ENCODE data around the gene YRDC. TPM values are rescaled to one million over a fixed set of nuclear protein-coding genes. Genes with fewer than 3 reads are reported as not detected.
A peak's percentile ranks its signal among the peaks of the same experiment; 100 is the strongest.

Gene YRDC
- total and polyA plus RNA-seq, 8 donors: 9.8 to 16.9 (median 12.1) TPM

- no peaks in the 10 kb centered on the region for H3K9me3 ChIP-seq
- H3K4me3 ChIP-seq: no peak overlapping the region
- peaks cover 0 to 38% of the 10 kb centered on the region in 2 donors for H3K4me1 ChIP-seq
- H3K36me3 ChIP-seq: peaks cover 0 to 68% of the 10 kb centered on the region in 2 donors
- TF ChIP-seq CTCF (IDR thresholded peaks at IDR 0.05): no peak
- H3K27ac ChIP-seq: peak overlapping the region in 1 of 2 donors; percentile 77
- DNase-seq (no peak), ATAC-seq (no peak)
- intact Hi-C loops (cut with DNase I): no loop called here
- H3K27me3 ChIP-seq: no peaks in the 10 kb centered on the region
These were observed 17.5 kb upstream of the YRDC start for GRCh38 chr1:37825506-37825905.

- ATAC-seq: no peak
- no peak for TF ChIP-seq CTCF (IDR thresholded peaks at IDR 0.05)
- DNase-seq: no peak
- H3K4me3 ChIP-seq: no peak overlapping the region
- H3K27me3 ChIP-seq: no peaks in the 10 kb centered on the region
- peaks cover 0 to 38% of the 10 kb centered on the region in 2 donors for H3K4me1 ChIP-seq
- H3K27ac ChIP-seq: peak overlapping the region in 1 of 2 donors; percentile 77
- peaks cover 0 to 68% of the 10 kb centered on the region in 2 donors for H3K36me3 ChIP-seq
- no peaks in the 10 kb centered on the region for H3K9me3 ChIP-seq
- intact Hi-C loops (cut with DNase I): no loop called here
These were observed 16.0 kb upstream of the YRDC start for GRCh38 chr1:37824001-37824400.

- no peaks in the 10 kb centered on the region for H3K9me3 ChIP-seq
- TF ChIP-seq CTCF (IDR thresholded peaks at IDR 0.05): no peak
- H3K36me3 ChIP-seq: peaks cover 0 to 68% of the 10 kb centered on the region in 2 donors
- H3K27me3 ChIP-seq: no peaks in the 10 kb centered on the region
- ATAC-seq: peak; percentile 34
- H3K4me3 ChIP-seq: no peak overlapping the region
- DNase-seq: no peak
- H3K27ac ChIP-seq: peak overlapping the region in 1 of 2 donors; percentile 77
- intact Hi-C loops (cut with DNase I): no loop called here
- H3K4me1 ChIP-seq: peaks cover 0 to 38% of the 10 kb centered on the region in 2 donors
These were observed 15.2 kb upstream of the YRDC start for GRCh38 chr1:37822906-37823815.

GRCh38 chr1:37821481-37821880 lies 13.5 kb upstream of the YRDC start:
- Histone ChIP-seq H3K27me3 (no peaks in the 10 kb centered on the region), H3K4me3 (no peak overlapping the region), H3K36me3 (peaks cover 0 to 78% of the 10 kb centered on the region in 2 donors), H3K4me1 (peaks cover 0 to 38% of the 10 kb centered on the region in 2 donors), H3K9me3 (no peaks in the 10 kb centered on the region), H3K27ac (no peak overlapping the region)
- no peak for ATAC-seq
- TF ChIP-seq CTCF (IDR thresholded peaks at IDR 0.05): no peak
- no peak for DNase-seq
- intact Hi-C loops (cut with DNase I): no loop called here

- H3K4me1 ChIP-seq: peaks cover 0 to 22% of the 10 kb centered on the region in 2 donors
- no peak overlapping the region for H3K4me3 ChIP-seq
- H3K27me3 ChIP-seq: no peaks in the 10 kb centered on the region
- no peak for TF ChIP-seq CTCF (IDR thresholded peaks at IDR 0.05)
- ATAC-seq (no peak), DNase-seq (no peak)
- H3K36me3 ChIP-seq: peaks cover 0 to 97% of the 10 kb centered on the region in 2 donors
- no peak overlapping the region for H3K27ac ChIP-seq
- intact Hi-C loops (cut with DNase I): no loop called here
- H3K9me3 ChIP-seq: no peaks in the 10 kb centered on the region
These were observed 9.5 kb upstream of the YRDC start for GRCh38 chr1:37817481-37817880.

Measured in left lung (tissue), 10 donors.